ENCODE data around the gene DEXI. TPM values are rescaled to one million over a fixed set of nuclear protein-coding genes. Genes with fewer than 3 reads are reported as not detected.
A peak's percentile ranks its signal among the peaks of the same experiment; 100 is the strongest.

Gene DEXI
- total and polyA plus RNA-seq, 7 donors = 71.9 to 122 (median 95.1) TPM

DNA sequence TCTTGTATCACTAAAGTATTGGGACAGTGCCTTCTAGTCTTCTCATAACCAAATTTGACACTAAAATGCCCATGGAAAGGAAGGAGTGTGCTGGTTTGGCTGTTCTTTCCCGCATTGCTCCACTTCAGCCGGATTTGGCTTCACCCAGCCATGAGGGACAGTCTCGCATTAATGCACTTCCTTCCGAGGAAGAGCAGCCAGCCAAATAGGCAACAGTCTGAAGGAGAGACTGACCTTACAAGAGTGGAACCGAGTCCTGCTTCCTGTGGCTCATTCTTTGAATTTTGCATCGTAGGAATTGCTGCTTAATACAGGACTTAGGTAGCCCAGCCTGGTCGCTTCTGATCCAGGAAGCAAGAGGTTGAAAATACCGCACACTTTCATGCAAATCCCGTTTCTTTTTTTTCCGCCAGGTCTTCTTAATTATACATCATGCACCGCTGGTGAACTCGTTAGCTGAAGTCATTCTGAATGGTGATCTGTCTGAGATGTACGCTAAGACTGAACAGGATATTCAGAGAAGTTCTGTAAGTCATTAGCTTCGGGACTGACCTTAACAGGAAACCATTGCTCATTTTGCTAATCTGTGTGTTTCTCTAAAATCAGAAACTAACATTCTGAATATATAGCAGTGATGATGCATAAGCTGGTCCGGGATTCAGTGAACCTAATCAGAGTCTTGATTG is 40.3 kb upstream of the DEXI start:
- intact Hi-C loops (cut with DNase I) = no loop called here
- TF ChIP-seq, protein P1, sequence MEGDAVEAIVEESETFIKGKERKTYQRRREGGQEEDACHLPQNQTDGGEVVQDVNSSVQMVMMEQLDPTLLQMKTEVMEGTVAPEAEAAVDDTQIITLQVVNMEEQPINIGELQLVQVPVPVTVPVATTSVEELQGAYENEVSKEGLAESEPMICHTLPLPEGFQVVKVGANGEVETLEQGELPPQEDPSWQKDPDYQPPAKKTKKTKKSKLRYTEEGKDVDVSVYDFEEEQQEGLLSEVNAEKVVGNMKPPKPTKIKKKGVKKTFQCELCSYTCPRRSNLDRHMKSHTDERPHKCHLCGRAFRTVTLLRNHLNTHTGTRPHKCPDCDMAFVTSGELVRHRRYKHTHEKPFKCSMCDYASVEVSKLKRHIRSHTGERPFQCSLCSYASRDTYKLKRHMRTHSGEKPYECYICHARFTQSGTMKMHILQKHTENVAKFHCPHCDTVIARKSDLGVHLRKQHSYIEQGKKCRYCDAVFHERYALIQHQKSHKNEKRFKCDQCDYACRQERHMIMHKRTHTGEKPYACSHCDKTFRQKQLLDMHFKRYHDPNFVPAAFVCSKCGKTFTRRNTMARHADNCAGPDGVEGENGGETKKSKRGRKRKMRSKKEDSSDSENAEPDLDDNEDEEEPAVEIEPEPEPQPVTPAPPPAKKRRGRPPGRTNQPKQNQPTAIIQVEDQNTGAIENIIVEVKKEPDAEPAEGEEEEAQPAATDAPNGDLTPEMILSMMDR (IDR thresholded peaks at IDR 0.05) = no peak
- ATAC-seq (peak in 2 of 4 donors; percentile 35 to 50), DNase-seq (peak; percentile 56 to 71)
- Histone ChIP-seq H3K36me3 (ENCODE audit: insufficient read depth in 1 of 2, low read depth in 1 of 2) (peaks cover 0 to 39% of the 10 kb centered on the region in 2 donors), H3K27ac (no peak overlapping the region), H3K27me3 (ENCODE audit: insufficient read depth in 3 of 3, low read length in 2 of 3) (no peaks in the 10 kb centered on the region), H3K4me1 (no peaks in the 10 kb centered on the region), H3K9me3 (no peaks in the 10 kb centered on the region), H3K4me3 (no peak overlapping the region)
- 67 to 70% (median 68%) methylated on average over 15 of the region's 15 CpGs for WGBS, 3 donors

DNA sequence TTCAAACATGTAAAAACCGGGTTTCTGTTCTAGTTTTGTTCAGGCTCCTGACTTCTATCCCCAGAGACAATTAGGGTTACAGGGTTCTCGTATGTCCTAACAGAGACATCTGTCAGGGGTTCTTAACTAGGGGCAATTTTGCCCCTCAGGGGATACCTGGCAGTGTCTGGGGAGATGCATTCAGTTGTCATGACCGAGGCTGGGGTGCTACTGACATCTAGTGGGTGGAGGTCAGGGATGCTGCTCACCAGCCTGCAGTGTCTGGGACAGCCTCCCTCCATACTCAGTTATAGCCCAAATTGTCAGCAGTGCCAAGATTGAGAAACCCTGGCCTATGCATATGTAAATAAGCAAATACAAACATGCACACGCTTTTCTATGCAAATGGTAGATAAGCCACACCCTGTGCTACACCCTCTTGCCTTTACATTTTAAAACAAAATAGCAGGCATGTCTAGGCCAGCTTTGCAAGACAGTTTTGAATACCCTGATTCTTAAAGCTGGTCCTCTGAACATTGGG is 39.5 kb upstream of the DEXI start:
- H3K4me3 ChIP-seq = no peak overlapping the region
- ATAC-seq (peak in 2 of 4 donors; percentile 49 to 54), DNase-seq (no peak)
- H3K27ac ChIP-seq = no peak overlapping the region
- TF ChIP-seq, protein P1 (IDR thresholded peaks at IDR 0.05) = peak; percentile 13
- no peaks in the 10 kb centered on the region for H3K27me3 ChIP-seq (ENCODE audit: insufficient read depth in 3 of 3, low read length in 2 of 3)
- WGBS, 3 donors = 92 to 94% (median 94%) methylated on average over 4 of the region's 4 CpGs
- no peaks in the 10 kb centered on the region for H3K9me3 ChIP-seq
- peaks cover 0 to 48% of the 10 kb centered on the region in 2 donors for H3K36me3 ChIP-seq (ENCODE audit: insufficient read depth in 1 of 2, low read depth in 1 of 2)
- intact Hi-C loops (cut with DNase I) = no loop called here
- no peaks in the 10 kb centered on the region for H3K4me1 ChIP-seq

DNA sequence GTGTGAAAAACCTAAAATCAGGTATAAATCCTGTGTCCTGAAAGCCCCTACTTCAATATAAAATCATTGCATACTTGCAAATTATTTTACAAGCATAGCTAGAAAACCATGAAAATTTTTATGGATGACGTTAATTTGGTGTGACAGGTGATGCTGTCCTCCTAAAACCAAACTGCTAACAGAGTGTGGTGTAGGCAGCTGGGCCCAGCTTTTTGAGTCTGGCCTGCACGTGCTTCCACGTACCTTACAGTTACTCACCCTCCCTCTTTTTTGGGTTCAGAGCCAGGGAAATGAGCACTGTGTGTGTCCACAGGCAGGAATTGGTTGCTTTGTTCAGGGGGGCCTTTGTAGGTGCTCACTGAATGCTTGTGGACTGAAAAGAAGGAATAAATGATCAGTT is 38.5 kb upstream of the DEXI start:
- Histone ChIP-seq H3K27me3 (ENCODE audit: insufficient read depth in 3 of 3, low read length in 2 of 3) (no peaks in the 10 kb centered on the region), H3K9me3 (no peaks in the 10 kb centered on the region), H3K4me1 (no peaks in the 10 kb centered on the region), H3K4me3 (no peak overlapping the region), H3K27ac (no peak overlapping the region), H3K36me3 (ENCODE audit: insufficient read depth in 1 of 2, low read depth in 1 of 2) (peaks cover 0 to 55% of the 10 kb centered on the region in 2 donors)
- TF ChIP-seq, protein P1 (IDR thresholded peaks at IDR 0.05) = no peak
- no peak for ATAC-seq
- DNase-seq = no peak
- intact Hi-C loops (cut with DNase I) = no loop called here
- 79 to 89% (median 81%) methylated on average over 3 of the region's 3 CpGs for WGBS, 3 donors

DNA sequence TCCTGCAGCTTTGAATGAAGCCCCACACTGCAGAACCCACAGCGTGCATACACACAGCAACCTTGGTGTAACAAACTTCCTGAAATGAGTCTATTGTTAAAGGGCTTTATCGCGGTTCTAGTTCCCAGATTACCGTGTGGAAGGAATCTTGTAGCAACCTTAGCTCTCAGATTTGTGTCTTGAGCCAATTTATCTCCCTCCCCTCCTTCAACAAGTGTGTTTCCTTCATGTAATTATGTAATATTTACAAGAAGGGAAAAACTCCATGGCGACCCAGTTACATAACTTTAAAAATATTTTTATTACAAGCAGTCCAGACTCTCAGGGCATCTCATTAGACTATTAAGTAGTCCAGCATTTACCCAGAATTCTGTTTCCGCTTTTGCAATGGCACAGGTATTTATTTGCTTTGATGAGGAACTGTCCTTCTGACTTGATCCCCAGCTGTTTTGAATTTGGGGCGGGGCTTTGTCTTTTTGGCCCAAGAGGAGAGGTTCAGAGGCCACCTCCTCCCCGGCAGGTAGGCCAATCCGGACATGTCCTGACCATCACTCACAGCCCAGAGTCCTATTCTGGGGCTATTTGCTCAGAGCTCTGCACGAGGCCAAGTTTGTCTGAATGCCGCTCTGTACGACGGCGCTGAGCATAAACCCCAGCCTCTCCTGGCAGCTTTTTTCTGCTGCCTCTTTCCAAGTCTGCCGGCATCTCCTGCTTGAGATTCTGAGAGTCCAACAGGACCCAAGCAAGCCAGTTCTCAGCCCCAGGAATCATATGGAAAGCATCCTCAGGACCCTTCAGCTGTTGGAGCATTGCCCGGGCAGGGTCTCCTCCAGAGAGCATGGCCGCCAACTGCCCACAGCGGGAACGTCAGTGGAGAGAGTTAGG is 37.7 kb upstream of the DEXI start:
- H3K4me3 ChIP-seq = no peak overlapping the region
- H3K36me3 ChIP-seq (ENCODE audit: insufficient read depth in 1 of 2, low read depth in 1 of 2) = peaks cover 0 to 58% of the 10 kb centered on the region in 2 donors
- DNase-seq = peak; percentile 50 to 72
- H3K4me1 ChIP-seq = no peaks in the 10 kb centered on the region
- H3K9me3 ChIP-seq = no peaks in the 10 kb centered on the region
- 38 to 49% (median 44%) methylated on average over 19 of the region's 19 CpGs for WGBS, 3 donors
- ATAC-seq = peak; percentile 92 to 95 (median 93)
- H3K27ac ChIP-seq = peak overlapping the region; percentile 53
- no peaks in the 10 kb centered on the region for H3K27me3 ChIP-seq (ENCODE audit: insufficient read depth in 3 of 3, low read length in 2 of 3)
- intact Hi-C loops (cut with DNase I) = no loop called here
- TF ChIP-seq, protein P1 (IDR thresholded peaks at IDR 0.05) = no peak

Measured in psoas muscle (tissue), 8 donors.